HG03280 (cell line): ENCODE measurements around the gene ELN.
"Not testable (repeated sequence)": the region's sequence is repeated elsewhere in the genome, so short reads cannot be mapped to it uniquely, and the experiment has no call there.

Experiments
- ATAC-seq: cut with Tn5 transposase; IDR thresholded peaks from one replicate; pipeline ENCODE4 v1.9.1; 2021; ENCODE audit warnings: mild to moderate bottlenecking, moderate library complexity; ENCODE audit not compliant: unreplicated experiment

ELN gene

GRCh38 chr7:74027683-74028320 is at the start of gene ELN:
ELN (plus strand) TSS chr7:74028173; CDS start chr7:74028188, 15 bp downstream.
- ATAC-seq = no peak

- ATAC-seq = no peak
These were observed 49.1 kb upstream of the ELN start for GRCh38 chr7:73978661-73979563.

GRCh38 chr7:73979656-73980055 is 48.3 kb upstream of the ELN start:
- not testable (repeated sequence) for ATAC-seq

GRCh38 chr7:73980206-73980605 is 47.8 kb upstream of the ELN start:
- ATAC-seq = no peak

GRCh38 chr7:73981933-73982332 is 46.0 kb upstream of the ELN start:
- ATAC-seq = no peak

GRCh38 chr7:73983437-73984164 is 44.4 kb upstream of the ELN start:
- ATAC-seq = no peak

GRCh38 chr7:73984481-73985205 is 43.3 kb upstream of the ELN start:
- ATAC-seq = no peak

GRCh38 chr7:73985737-73986141 is 42.2 kb upstream of the ELN start:
- no peak for ATAC-seq

GRCh38 chr7:73986158-73986631 is 41.8 kb upstream of the ELN start:
- ATAC-seq = no peak

GRCh38 chr7:73987298-73987697 is 40.7 kb upstream of the ELN start:
- ATAC-seq = no peak

GRCh38 chr7:73988197-73988596 is 39.8 kb upstream of the ELN start:
- no peak for ATAC-seq

- ATAC-seq = no peak
These were observed 36.4 kb upstream of the ELN start for GRCh38 chr7:73991522-73992100.

GRCh38 chr7:73992101-73992562 is 35.8 kb upstream of the ELN start:
- no peak for ATAC-seq

- no peak for ATAC-seq
These were observed 34.0 kb upstream of the ELN start for GRCh38 chr7:73994023-73994422.

GRCh38 chr7:73994761-73995160 is 33.2 kb upstream of the ELN start:
- ATAC-seq = no peak

- no peak for ATAC-seq
These were observed 32.6 kb upstream of the ELN start for GRCh38 chr7:73995330-73995729.

GRCh38 chr7:73995821-73996511 is 32.0 kb upstream of the ELN start:
- ATAC-seq = no peak

- no peak for ATAC-seq
These were observed 30.9 kb upstream of the ELN start for GRCh38 chr7:73997056-73997455.

GRCh38 chr7:73999664-74000435 is 28.1 kb upstream of the ELN start:
- ATAC-seq = no peak
